GM19193 (cell line): Measurements from ENCODE around the gene TUBB2B.

Experiments used
- POLR2A ChIP-seq: IDR thresholded peaks from 4 replicates; pipeline ENCODE4 v1.6.1; 2011; ENCODE audit not compliant: insufficient read depth, insufficient read length; ENCODE audit errors: extremely low read depth

TUBB2B gene

DNA sequence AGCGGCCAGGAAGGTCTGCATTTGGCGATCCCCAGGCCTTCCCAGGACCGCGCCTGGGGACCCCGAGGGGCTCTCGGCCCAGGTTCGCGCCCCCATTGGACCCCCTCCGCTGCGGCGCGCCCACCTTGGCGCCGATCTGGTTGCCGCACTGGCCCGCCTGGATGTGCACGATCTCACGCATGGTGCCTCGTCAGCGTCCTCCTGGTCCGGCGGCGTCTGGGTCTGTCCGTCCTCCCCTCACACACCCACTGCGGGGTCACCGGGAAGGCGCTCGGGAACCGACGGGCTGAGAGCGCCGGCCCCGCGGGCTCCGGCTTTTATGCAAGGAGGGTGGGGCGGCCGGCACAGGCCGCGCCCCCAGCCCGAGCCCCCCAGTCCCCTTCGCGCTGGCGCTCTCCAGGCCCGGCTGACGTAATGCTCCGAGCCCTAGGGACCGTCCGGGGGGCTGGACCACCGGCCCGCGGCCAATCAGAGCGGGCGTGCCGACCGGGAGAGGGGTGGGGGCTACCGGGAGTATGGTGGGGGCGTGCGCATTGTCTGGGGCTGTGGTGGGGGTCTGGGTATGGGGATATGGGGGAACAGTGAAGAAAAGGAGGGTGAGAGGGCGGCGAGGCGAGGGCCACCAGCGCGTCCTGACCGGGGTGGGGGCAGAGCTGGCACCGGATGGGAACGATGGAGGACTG is at the start of gene TUBB2B:
TSS of gene TUBB2B (minus strand) at position 291 of the 683 bp plus-strand sequence. CDS start at position 181, 110 bp downstream.
- TF ChIP-seq POLR2A: peak; percentile 68

- no peak for TF ChIP-seq POLR2A
Measured at GRCh38 chr6:3277251-3277650, 49.8 kb upstream of the TUBB2B start.

DNA sequence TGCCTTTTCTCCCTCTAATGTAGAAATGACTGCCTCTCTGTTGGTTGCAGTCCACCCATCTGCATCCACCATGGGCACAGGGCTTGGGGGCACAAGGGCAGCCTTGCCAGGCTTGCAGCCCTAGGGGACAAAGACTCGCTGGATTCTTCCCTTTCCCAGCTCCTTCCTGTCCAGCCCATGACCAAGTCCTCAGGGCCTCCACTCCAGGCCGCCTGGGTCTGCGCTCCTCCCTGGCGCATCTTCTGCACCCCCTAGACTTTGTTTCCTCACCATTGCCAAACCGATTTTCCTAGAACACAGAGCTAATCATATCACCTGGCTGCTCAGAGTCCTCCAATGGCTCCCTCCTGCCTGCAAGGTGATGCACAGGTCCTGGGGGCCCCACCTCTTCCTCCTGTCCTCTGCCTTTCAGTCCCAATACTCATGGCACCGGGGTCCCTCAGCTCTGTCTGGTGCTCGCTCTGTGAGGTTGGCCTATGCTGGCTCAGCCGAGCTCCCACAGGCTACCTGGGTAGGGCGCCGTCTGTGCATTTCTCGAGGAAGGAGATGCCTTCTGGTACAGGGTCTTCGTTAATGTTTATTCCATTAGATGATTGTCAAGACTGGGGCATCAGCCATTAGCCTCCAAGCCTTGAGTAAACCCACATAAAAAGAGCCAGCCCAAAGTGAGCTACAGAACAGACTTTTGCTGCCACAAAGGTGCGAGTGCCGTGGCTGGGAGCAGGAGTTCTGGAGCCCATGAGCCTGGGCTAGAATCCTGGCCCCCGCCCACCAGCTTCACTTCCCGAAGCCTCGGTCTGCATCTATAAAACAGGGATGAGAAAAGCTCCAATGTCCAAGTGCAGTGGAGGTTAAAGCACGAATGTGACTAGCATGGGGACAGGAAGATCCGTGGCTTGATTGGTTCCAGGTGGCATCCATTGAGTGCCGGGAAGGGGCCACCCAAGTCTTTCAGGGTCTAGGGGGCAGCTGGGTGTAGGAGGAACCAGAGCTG is 49.0 kb upstream of the TUBB2B start:
- no peak for TF ChIP-seq POLR2A

- TF ChIP-seq POLR2A: no peak
Measured at GRCh38 chr6:3273707-3274521, 46.5 kb upstream of the TUBB2B start.

DNA sequence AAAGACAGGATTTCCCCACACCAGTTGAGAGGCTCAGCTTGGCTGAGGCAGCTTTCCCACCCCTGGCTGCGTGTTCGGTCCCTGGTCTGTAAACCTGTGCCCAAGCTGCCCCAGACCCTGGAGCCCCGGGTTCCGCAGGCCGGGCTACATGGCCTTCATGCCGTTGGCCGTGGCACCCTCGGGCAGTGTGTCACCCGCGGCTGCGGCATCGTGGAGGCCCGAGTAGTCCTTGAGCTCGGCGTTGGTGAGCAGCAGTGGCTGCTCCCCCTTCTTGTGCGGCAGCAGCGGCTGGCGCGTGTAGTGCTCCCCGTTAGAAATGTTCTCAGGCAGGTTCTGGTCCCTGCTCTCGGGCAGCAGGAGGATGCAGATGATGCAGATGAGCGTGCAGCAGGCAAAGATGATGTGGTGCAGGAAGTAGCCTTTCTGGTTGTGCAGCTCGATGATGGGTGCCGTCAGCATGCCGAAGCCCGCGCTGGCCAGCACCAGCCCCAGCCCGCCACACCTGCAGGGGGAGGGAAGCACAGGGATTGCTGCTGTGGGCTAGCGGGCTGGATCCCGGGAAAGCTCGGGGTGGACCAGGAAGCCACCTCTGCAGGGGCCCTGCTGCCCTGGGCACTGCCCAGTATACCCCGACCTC is 45.6 kb upstream of the TUBB2B start:
- TF ChIP-seq POLR2A: no peak

DNA sequence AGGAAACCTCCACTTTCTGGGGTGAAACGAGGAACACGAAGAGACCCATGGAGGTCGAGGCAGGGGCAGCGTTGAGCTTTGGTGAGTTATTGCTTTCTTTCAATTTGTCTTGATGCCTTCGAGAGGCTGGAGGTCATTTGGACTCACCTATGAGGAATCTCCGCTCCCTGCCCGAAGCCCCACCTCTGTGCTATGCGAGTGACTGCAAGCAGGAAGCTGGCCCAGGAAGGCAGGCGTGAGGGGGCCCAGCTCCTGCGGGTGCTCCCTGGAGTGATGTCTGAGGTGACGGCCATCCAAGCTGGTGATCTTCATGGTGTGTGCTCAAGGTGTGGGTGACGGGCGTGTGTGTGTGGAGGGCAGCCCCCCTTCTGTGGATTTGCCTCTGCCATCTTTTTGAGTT is 44.3 kb upstream of the TUBB2B start:
- no peak for TF ChIP-seq POLR2A

GRCh38 chr6:3270258-3270657 is 42.8 kb upstream of the TUBB2B start:
- no peak for TF ChIP-seq POLR2A

GRCh38 chr6:3269281-3269975 is 42.0 kb upstream of the TUBB2B start:
- TF ChIP-seq POLR2A: no peak

- no peak for TF ChIP-seq POLR2A
Measured at GRCh38 chr6:3268680-3269079, 41.2 kb upstream of the TUBB2B start.

- no peak for TF ChIP-seq POLR2A
Measured at GRCh38 chr6:3267162-3267561, 39.7 kb upstream of the TUBB2B start.

DNA sequence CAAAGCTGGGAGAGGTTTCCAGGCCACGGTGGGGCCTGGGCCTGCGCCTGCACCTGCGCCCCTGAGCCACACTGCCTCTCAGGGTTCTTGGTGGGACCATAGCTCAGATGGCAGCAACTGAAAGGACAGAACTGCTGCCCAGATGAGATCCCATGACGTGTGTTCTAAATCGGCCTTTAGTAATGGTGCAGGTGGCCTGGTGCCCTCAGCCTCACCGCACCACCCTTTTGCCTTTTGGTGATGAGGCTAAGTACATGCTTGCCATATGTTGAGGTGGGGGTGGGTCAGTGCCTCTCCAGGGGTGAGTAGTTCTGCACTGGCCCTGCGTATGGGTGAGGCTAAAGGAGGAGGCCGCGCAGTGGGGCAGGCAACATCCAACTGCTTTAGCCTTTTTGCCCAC is 38.7 kb upstream of the TUBB2B start:
- TF ChIP-seq POLR2A: no peak

- no peak for TF ChIP-seq POLR2A
Measured at GRCh38 chr6:3265671-3266070, 38.2 kb upstream of the TUBB2B start.

DNA sequence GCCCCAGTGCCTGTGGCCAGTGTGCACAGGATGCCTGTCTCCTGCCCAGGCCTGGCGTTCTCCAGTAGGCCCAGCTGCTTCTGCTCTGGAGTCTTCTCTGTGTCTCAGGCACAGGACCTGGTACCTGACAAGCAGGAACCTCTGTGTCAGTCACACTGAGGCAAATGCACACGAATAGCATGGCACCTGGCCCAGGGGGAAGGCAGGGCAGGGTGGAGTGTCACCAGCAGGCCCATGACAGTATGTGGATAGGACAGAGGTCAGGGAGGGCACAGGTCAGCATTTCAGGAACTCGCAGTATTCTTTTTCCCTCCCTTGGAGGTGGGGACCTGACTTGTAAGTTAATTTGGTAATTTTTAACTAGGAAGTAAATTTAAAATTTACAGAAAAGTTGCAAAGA is 36.9 kb upstream of the TUBB2B start:
- no peak for TF ChIP-seq POLR2A

GRCh38 chr6:3263096-3263495 is 35.6 kb upstream of the TUBB2B start:
- TF ChIP-seq POLR2A: no peak
